ENCODE results near the gene LCA5L. TPM values are rescaled to one million over a fixed set of nuclear protein-coding genes. Genes with fewer than 3 reads are reported as not detected.

Gene LCA5L
- total and polyA plus RNA-seq, 3 donors from 2014 or later: 61.9 to 103 (median 88.0) TPM

GRCh38 chr21:39444421-39445180 lies 977 bp downstream of the LCA5L start:
- intact Hi-C loops (cut with DNase I; ENCODE audit: low total_unique reads): no loop called here
- no peak for TF ChIP-seq POLR2A (IDR thresholded peaks at IDR 0.05)
- no peak for TF ChIP-seq CTCF (IDR thresholded peaks at IDR 0.05)

GRCh38 chr21:39441502-39442475 lies 3.8 kb downstream of the LCA5L start:
- Histone ChIP-seq H3K27ac (no peak overlapping the region), H3K27me3 (no peaks in the 10 kb centered on the region), H3K9me3 (no peaks in the 10 kb centered on the region), H3K4me1 (no peaks in the 10 kb centered on the region), H3K4me3 (no peak overlapping the region), H3K36me3 (ENCODE audit: low read depth, missing control alignments) (no peaks in the 10 kb centered on the region)
- WGBS, 2 donors: 44 to 51% methylated on average over 13 of the region's 13 CpGs
- no peak for DNase-seq
- intact Hi-C loops (cut with DNase I; ENCODE audit: low total_unique reads): no loop called here
- TF ChIP-seq CTCF (IDR thresholded peaks at IDR 0.05) (peak; percentile 38 to 68 (median 65)), POLR2A (IDR thresholded peaks at IDR 0.05) (no peak)

More at GRCh38 chr21:39444421-39445180, 977 bp downstream of the LCA5L start:
- 10 to 14% methylated on average over 15 of the region's 15 CpGs for WGBS, 2 donors
- Histone ChIP-seq H3K36me3 (ENCODE audit: low read depth, missing control alignments) (no peaks in the 10 kb centered on the region), H3K27me3 (no peaks in the 10 kb centered on the region), H3K4me1 (no peaks in the 10 kb centered on the region), H3K27ac (peak overlapping the region in 1 of 2 donors; percentile 92), H3K9me3 (no peaks in the 10 kb centered on the region), H3K4me3 (peak overlapping the region; percentile 82 to 85)
- DNase-seq: no peak

GRCh38 chr21:39439232-39439631 lies 6.3 kb downstream of the LCA5L start:
- 40 to 47% methylated on average over 1 of the region's 1 CpG for WGBS, 2 donors
- no peaks in the 10 kb centered on the region for H3K9me3 ChIP-seq
- no peaks in the 10 kb centered on the region for H3K36me3 ChIP-seq (ENCODE audit: low read depth, missing control alignments)
- intact Hi-C loops (cut with DNase I; ENCODE audit: low total_unique reads): no loop called here
- H3K4me1 ChIP-seq: no peaks in the 10 kb centered on the region
- no peak for TF ChIP-seq POLR2A (IDR thresholded peaks at IDR 0.05)
- TF ChIP-seq CTCF (IDR thresholded peaks at IDR 0.05): no peak
- H3K27ac ChIP-seq: no peak overlapping the region
- H3K27me3 ChIP-seq: no peaks in the 10 kb centered on the region
- no peak for DNase-seq
- H3K4me3 ChIP-seq: no peak overlapping the region

- no peak for DNase-seq
- H3K36me3 ChIP-seq (ENCODE audit: low read depth, missing control alignments): no peaks in the 10 kb centered on the region
- no peak overlapping the region for H3K4me3 ChIP-seq
- no peak overlapping the region for H3K27ac ChIP-seq
- no peaks in the 10 kb centered on the region for H3K4me1 ChIP-seq
- TF ChIP-seq POLR2A (IDR thresholded peaks at IDR 0.05): no peak
- no peak for TF ChIP-seq CTCF (IDR thresholded peaks at IDR 0.05)
- intact Hi-C loops (cut with DNase I; ENCODE audit: low total_unique reads): no loop called here
- H3K9me3 ChIP-seq: no peaks in the 10 kb centered on the region
- no peaks in the 10 kb centered on the region for H3K27me3 ChIP-seq
- WGBS, 2 donors: 69 to 70% methylated on average over 4 of the region's 4 CpGs
Measured at GRCh38 chr21:39434950-39435349, 10.6 kb downstream of the LCA5L start.

Data from testis (tissue), 3 donors.